Vagina (tissue), 2 donors: Measurements from ENCODE around the gene THSD7B.

Experiments used
- CTCF ChIP-seq, 3 experiments: fragments of 450-650 bp in 2 of 3; fragments of 200-600 bp in 1 of 3; sonication (generic) in 1 of 3; IDR thresholded peaks; one replicate each; pipeline ENCODE4 v1.5.1; 2017 to 2019; ENCODE audit warnings: antibody characterized with exemption in 3 of 3, mild to moderate bottlenecking in 2 of 3, moderate library complexity in 2 of 3
- POLR2AphosphoS5 ChIP-seq, 2 donors: sonication (generic); formaldehyde crosslinking; IDR thresholded peaks; one replicate each; pipeline ENCODE4 v1.9.0; 2017; ENCODE audit warnings: antibody characterized with exemption in 2 of 2, mild to moderate bottlenecking in 2 of 2, low read depth in 1 of 2; ENCODE audit not compliant: insufficient read depth in 1 of 2

GRCh38 chr2:137154946-137155345 is 389.6 kb downstream of the THSD7B start:
- no peak for TF ChIP-seq POLR2AphosphoS5 (IDR thresholded peaks at IDR 0.05; ENCODE audit: insufficient read depth in 1 of 2, low read depth in 1 of 2)
- TF ChIP-seq CTCF (IDR thresholded peaks at IDR 0.05) = no peak
